ENCODE results near the gene BHLHA15.

- TF ChIP-seq CTCF (IDR thresholded peaks at IDR 0.05) (no peak), POLR2A (IDR thresholded peaks at IDR 0.05) (no peak)
Observed at GRCh38 chr7:98238976-98239375, 27.7 kb downstream of the BHLHA15 start.
